H9 (cell line): ENCODE results near the gene ST6GAL1. TPM values are rescaled to one million over a fixed set of nuclear protein-coding genes. Genes with fewer than 3 reads are reported as not detected.
A peak's percentile ranks its signal among the peaks of the same experiment; 100 is the strongest.

Experiments used
- DNase-seq: peaks from one replicate; pipeline ENCODE4 v3.0.0-alpha.2; 2017
- H2AFZ ChIP-seq: one replicate; pipeline ENCODE4 v1.6.1; 2013; ENCODE audit warnings: mild to moderate bottlenecking, low read length, control low read depth, moderate library complexity
- H2AK5ac ChIP-seq: 2 replicates; pipeline ENCODE4 v1.6.1; 2013; ENCODE audit warnings: low read length, control low read depth, mixed read lengths; ENCODE audit not compliant: insufficient read length
- H2BK120ac ChIP-seq: one replicate; pipeline ENCODE4 v1.6.1; 2013; ENCODE audit warnings: low read depth, mild to moderate bottlenecking, low read length, control low read depth, inconsistent platforms; ENCODE audit not compliant: poor library complexity, severe bottlenecking
- H2BK12ac ChIP-seq: 2 replicates; pipeline ENCODE4 v1.6.1; 2013; ENCODE audit warnings: low read length, control low read depth, mixed read lengths, low read depth; ENCODE audit not compliant: insufficient read length
- H2BK15ac ChIP-seq: 2 replicates; pipeline ENCODE4 v1.6.1; 2013; ENCODE audit warnings: low read depth, low read length, control low read depth
- H2BK20ac ChIP-seq: one replicate; pipeline ENCODE4 v1.6.1; 2013; ENCODE audit warnings: low read depth, mild to moderate bottlenecking, low read length, control low read depth, inconsistent platforms; ENCODE audit not compliant: poor library complexity, severe bottlenecking
- H2BK5ac ChIP-seq: 2 replicates; pipeline ENCODE4 v1.6.1; 2013; ENCODE audit warnings: low read length, control low read depth, mixed read lengths; ENCODE audit not compliant: insufficient read length
- H3K14ac ChIP-seq: 2 replicates; pipeline ENCODE4 v1.6.1; 2013; ENCODE audit warnings: low read length, control low read depth; ENCODE audit not compliant: insufficient read depth
- H3K18ac ChIP-seq: 2 replicates; pipeline ENCODE4 v1.6.1; 2013; ENCODE audit warnings: low read depth, mild to moderate bottlenecking, mixed read lengths, low read length, control low read depth; ENCODE audit not compliant: insufficient read length
- H3K23ac ChIP-seq: 2 replicates; pipeline ENCODE4 v1.6.1; 2013; ENCODE audit warnings: low read length, control low read depth, mixed read lengths, low read depth; ENCODE audit not compliant: insufficient read length
- H3K23me2 ChIP-seq: 2 replicates; pipeline ENCODE4 v1.6.1; 2013; ENCODE audit warnings: low read depth, mild to moderate bottlenecking, mixed read lengths, low read length, control low read depth; ENCODE audit not compliant: insufficient read length, poor library complexity, severe bottlenecking
- H3K27ac ChIP-seq: 2 replicates; pipeline ENCODE4 v1.5.1; 2013; ENCODE audit warnings: low read length, control low read depth, mixed read lengths, low read depth; ENCODE audit not compliant: insufficient read length
- H3K27me3 ChIP-seq: 2 replicates; pipeline ENCODE4 v1.6.1; 2013; ENCODE audit warnings: low read length, control low read depth, inconsistent platforms; ENCODE audit not compliant: insufficient read depth
- H3K4ac ChIP-seq: 2 replicates; pipeline ENCODE4 v1.6.1; 2013; ENCODE audit warnings: low read depth, mild to moderate bottlenecking, control low read depth, inconsistent platforms, low read length, moderate library complexity
- H3K4me1 ChIP-seq: 2 replicates; pipeline ENCODE4 v1.6.1; 2013; ENCODE audit warnings: low read length, control low read depth, inconsistent platforms; ENCODE audit not compliant: insufficient read depth
- H3K4me2 ChIP-seq: 2 replicates; pipeline ENCODE4 v1.6.1; 2013; ENCODE audit warnings: low read length, control low read depth, mixed read lengths; ENCODE audit not compliant: insufficient read length, insufficient read depth
- H3K56ac ChIP-seq: 2 replicates; pipeline ENCODE4 v1.6.1; 2013; ENCODE audit warnings: low read depth, mild to moderate bottlenecking, mixed read lengths, low read length, control low read depth; ENCODE audit not compliant: insufficient read length
- H3K79me1 ChIP-seq: 2 replicates; pipeline ENCODE4 v1.6.1; 2013; ENCODE audit warnings: low read depth, mild to moderate bottlenecking, moderate library complexity, low read length, control low read depth, inconsistent platforms; ENCODE audit not compliant: insufficient read depth, poor library complexity, severe bottlenecking
- H3K79me2 ChIP-seq: 2 replicates; pipeline ENCODE4 v1.6.1; 2013; ENCODE audit warnings: low read length, control low read depth, inconsistent platforms; ENCODE audit not compliant: insufficient read depth
- H3K9ac ChIP-seq: 2 replicates; pipeline ENCODE4 v1.6.1; 2013; ENCODE audit warnings: low read length, control low read depth, mixed read lengths; ENCODE audit not compliant: insufficient read length; ENCODE audit errors: extremely low read depth
- H3K9me3 ChIP-seq: one replicate; pipeline ENCODE4 v1.6.1; 2013; ENCODE audit warnings: low read depth, low read length, inconsistent platforms; ENCODE audit not compliant: control insufficient read depth
- H3T11ph ChIP-seq: one replicate; pipeline ENCODE4 v1.6.1; 2013; ENCODE audit warnings: mild to moderate bottlenecking, low read length, control low read depth, inconsistent platforms
- H4K20me1 ChIP-seq: one replicate; pipeline ENCODE4 v1.6.1; 2013; ENCODE audit not compliant: control insufficient read depth, insufficient read length, insufficient read depth
- H4K5ac ChIP-seq: 2 replicates; pipeline ENCODE4 v1.6.1; 2013; ENCODE audit warnings: low read depth, mild to moderate bottlenecking, mixed read lengths, low read length, control low read depth; ENCODE audit not compliant: insufficient read length
- H4K8ac ChIP-seq: replicated peaks from 2 replicates; pipeline ENCODE4 v1.6.1; 2013; ENCODE audit warnings: low read length, control low read depth, mixed read lengths, low read depth; ENCODE audit not compliant: insufficient read length
- H4K91ac ChIP-seq: 2 replicates; pipeline ENCODE4 v1.6.1; 2013; ENCODE audit warnings: low read depth, mild to moderate bottlenecking, moderate library complexity, mixed read lengths, low read length, control low read depth; ENCODE audit not compliant: insufficient read length
- H3K27ac Mint-ChIP-seq, 3 experiments: 2 replicates in 2 of 3; 3 replicates in 1 of 3; pipeline ENCODE4 v1.8.0; 2020 to 2021; ENCODE audit warnings: mixed read lengths in 3 of 3, mild to moderate bottlenecking in 1 of 3, moderate library complexity in 1 of 3
- H3K27me3 Mint-ChIP-seq: 2 replicates; pipeline ENCODE4 v1.8.0; 2021; ENCODE audit warnings: low read depth, mild to moderate bottlenecking, moderate library complexity, mixed read lengths
- H3K36me3 Mint-ChIP-seq, 3 experiments: 2 replicates in 2 of 3; 3 replicates in 1 of 3; pipeline ENCODE4 v1.8.0; 2020 to 2021; ENCODE audit warnings: low read depth in 3 of 3, mixed read lengths in 3 of 3; ENCODE audit not compliant: insufficient read depth in 1 of 3
- H3K4me1 Mint-ChIP-seq, 2 experiments: 2 replicates each; pipeline ENCODE4 v1.8.0; 2020; ENCODE audit warnings: mixed read lengths in 2 of 2
- H3K4me3 Mint-ChIP-seq, 2 experiments: 2 replicates in 1 of 2; 3 replicates in 1 of 2; pipeline ENCODE4 v1.8.0; 2020 to 2021; ENCODE audit warnings: mild to moderate bottlenecking in 2 of 2, mixed read lengths in 2 of 2, moderate library complexity in 1 of 2
- H3K9me3 Mint-ChIP-seq, 2 experiments: 2 replicates in 1 of 2; 3 replicates in 1 of 2; pipeline ENCODE4 v1.8.0; 2020; ENCODE audit warnings: mild to moderate bottlenecking in 2 of 2, mixed read lengths in 2 of 2, moderate library complexity in 1 of 2
- CTCF ChIP-seq: fragments of 200-600 bp; sonication (generic); conservative IDR thresholded peaks from 3 replicates; pipeline ENCODE4 v1.8.0; 2021; ENCODE audit warnings: antibody characterized with exemption, mild to moderate bottlenecking
- WGBS: extraction: QIAGEN DNeasy Blood & Tissue Kit; methylation state at CpG from one replicate; pipeline ENCODE4 v1.1.7; 2013; ENCODE audit warnings: missing lambda C conversion rate, low lambda C conversion rate, mixed read lengths; ENCODE audit not compliant: insufficient read length; ENCODE audit errors: extremely low coverage; 5-methylcytosine and 5-hydroxymethylcytosine counted together
- total RNA-seq: library from RNA; stranded (reverse); gene quantifications from 2 replicates; pipeline ENCODE4 v1.2.1, GENCODE V29; 2021

The ST6GAL1 gene
- total RNA-seq, 1 experiment from 2014 or later, result 139 TPM

DNA sequence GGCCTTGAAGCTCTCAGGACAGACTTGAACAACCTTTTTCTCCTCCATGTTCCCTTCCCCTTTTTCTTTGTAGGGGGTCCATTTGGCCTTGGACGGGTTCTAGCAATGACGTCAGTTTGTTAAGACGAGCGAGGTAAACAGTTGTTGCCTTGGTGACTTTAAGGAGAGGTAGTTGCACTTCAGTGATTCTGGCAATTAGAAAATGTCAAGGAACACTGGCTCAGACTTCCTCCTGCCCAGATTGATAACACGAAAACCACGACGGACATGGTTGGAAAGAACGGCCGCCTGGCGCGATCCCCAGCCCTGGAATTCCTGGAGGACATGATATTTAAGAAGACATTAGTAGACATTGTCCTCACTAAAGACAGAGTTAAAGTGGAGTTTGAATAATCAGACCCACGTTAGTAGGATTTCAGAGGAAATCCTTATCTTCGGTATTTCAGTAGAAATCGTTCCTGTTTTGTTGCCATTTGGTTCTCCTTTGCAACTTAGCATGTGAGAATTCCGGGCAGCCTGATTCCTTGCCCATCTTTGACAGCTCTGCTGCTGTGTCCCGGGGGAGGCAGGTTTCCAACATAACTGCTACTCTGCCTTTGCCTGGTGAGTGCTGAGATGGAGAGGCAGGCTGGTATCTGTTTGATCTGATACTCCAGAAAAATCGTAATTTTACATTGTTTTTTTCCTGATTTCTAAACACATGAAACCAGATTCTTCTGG, 87.3 kb downstream of the ST6GAL1 start:
- no peaks in the 10 kb centered on the region for H3K4me1 ChIP-seq
- no peak overlapping the region for H2BK12ac ChIP-seq
- no peak overlapping the region for H3K18ac ChIP-seq
- no peak overlapping the region for H2BK20ac ChIP-seq
- H3K23ac ChIP-seq, result no peak overlapping the region
- H3K14ac ChIP-seq, result no peak overlapping the region
- H3K27me3 ChIP-seq, result no peaks in the 10 kb centered on the region
- no peak overlapping the region for H3K27ac ChIP-seq
- Mint-ChIP-seq H3K27me3 (no peaks in the 10 kb centered on the region), H3K36me3 (peaks cover 20 to 65% (median 30%) of the 10 kb centered on the region in 3 experiments; a peak in 6 of 7 replicates), H3K27ac (peak overlapping the region in 1 of 3 experiments; percentile 36; a peak in 2 of 7 replicates), H3K4me1 (peaks cover 0 to 17% of the 10 kb centered on the region in 2 experiments; a peak in 3 of 4 replicates), H3K9me3 (no peaks in the 10 kb centered on the region), H3K4me3 (no peak overlapping the region)
- H3K23me2 ChIP-seq, result no peaks in the 10 kb centered on the region
- H3K79me2 ChIP-seq, result no peaks in the 10 kb centered on the region; the same call in 1 of the 2 replicates
- TF ChIP-seq CTCF, result no peak
- H4K5ac ChIP-seq, result no peak overlapping the region
- no peak overlapping the region for H2AK5ac ChIP-seq
- H4K8ac ChIP-seq, result no peak overlapping the region
- no peak overlapping the region for H3K9ac ChIP-seq
- H3K4ac ChIP-seq, result no peak overlapping the region
- no peak overlapping the region for H3T11ph ChIP-seq
- no peak for DNase-seq
- no peaks in the 10 kb centered on the region for H4K20me1 ChIP-seq
- no peak overlapping the region for H4K91ac ChIP-seq
- no peak overlapping the region for H3K4me2 ChIP-seq
- H3K79me1 ChIP-seq, result no peaks in the 10 kb centered on the region
- no CpG with 5 or more reads among the region's 17 CpGs for WGBS
- no peak overlapping the region for H3K56ac ChIP-seq
- H3K9me3 ChIP-seq, result no peaks in the 10 kb centered on the region
- no peak overlapping the region for H2BK15ac ChIP-seq
- H2AFZ ChIP-seq, result no peak overlapping the region
- H2BK120ac ChIP-seq, result no peak overlapping the region
- no peak overlapping the region for H2BK5ac ChIP-seq
